HG03139 (cell line): Measurements from ENCODE around the gene PTK7.

Experiments
- ATAC-seq: cut with Tn5 transposase; IDR thresholded peaks from one replicate; pipeline ENCODE4 v1.9.1; 2021; ENCODE audit not compliant: unreplicated experiment

Gene PTK7

GRCh38 chr6:43144879-43145278, 68.8 kb downstream of the PTK7 start:
- ATAC-seq: no peak

- ATAC-seq: no peak
Observed at GRCh38 chr6:43146261-43146660, 70.1 kb downstream of the PTK7 start.

GRCh38 chr6:43146709-43147688, 70.9 kb downstream of the PTK7 start:
- no peak for ATAC-seq

GRCh38 chr6:43147691-43148477, 71.8 kb downstream of the PTK7 start:
- ATAC-seq: no peak

- ATAC-seq: no peak
Observed at GRCh38 chr6:43149265-43149664, 73.2 kb downstream of the PTK7 start.

- ATAC-seq: no peak
Observed at GRCh38 chr6:43150051-43150751, 74.1 kb downstream of the PTK7 start.

GRCh38 chr6:43159599-43159998, 83.5 kb downstream of the PTK7 start:
- ATAC-seq: no peak

GRCh38 chr6:43163899-43164298, 87.8 kb downstream of the PTK7 start:
- ATAC-seq: no peak

GRCh38 chr6:43170417-43170930, 94.4 kb downstream of the PTK7 start:
- no peak for ATAC-seq

GRCh38 chr6:43170931-43171706, 95.0 kb downstream of the PTK7 start, which contains the start of gene SRF:
SRF (plus strand) TSS chr6:43171269; CDS start chr6:43171657, 388 bp downstream.
- peak; percentile 54 for ATAC-seq

GRCh38 chr6:43171707-43172103, 95.6 kb downstream of the PTK7 start:
- ATAC-seq: no peak

- no peak for ATAC-seq
Observed at GRCh38 chr6:43172104-43173007, 96.2 kb downstream of the PTK7 start.

GRCh38 chr6:43173591-43174262, 97.6 kb downstream of the PTK7 start:
- ATAC-seq: no peak

- ATAC-seq: peak; percentile 47
Observed at GRCh38 chr6:43174263-43175112, 98.4 kb downstream of the PTK7 start.

- ATAC-seq: no peak
Observed at GRCh38 chr6:43175676-43176422, 99.7 kb downstream of the PTK7 start.

GRCh38 chr6:43176423-43176786, 100.3 kb downstream of the PTK7 start:
- ATAC-seq: no peak

- no peak for ATAC-seq
Observed at GRCh38 chr6:43178150-43178549, 102.0 kb downstream of the PTK7 start.
